ENCODE results near the gene WWOX. TPM values are rescaled to one million over a fixed set of nuclear protein-coding genes. Genes with fewer than 3 reads are reported as not detected.

WWOX gene
- total and polyA plus RNA-seq, 2 donors (not counting 1 experiment from before 2014, with no cell fraction given) = 10.5 to 42.3 TPM

GRCh38 chr16:78130083-78130608 is 30.7 kb downstream of the WWOX start:
- no peak for DNase-seq
- no peak overlapping the region for H3K27ac ChIP-seq (ENCODE audit: low read length in 2 of 2)
- no peaks in the 10 kb centered on the region for H3K4me1 ChIP-seq (ENCODE audit: control insufficient read depth in 2 of 2, insufficient read depth in 2 of 2, low read length in 2 of 2)
- CTCF ChIA-PET = no interaction called here
- no peak overlapping the region for H2AFZ ChIP-seq (ENCODE audit: insufficient read depth, low read depth, low read length, poor library complexity, severe bottlenecking)
- Mint-ChIP-seq H3K4me1 (peaks cover 4% of the 10 kb centered on the region), H3K27me3 (no peaks in the 10 kb centered on the region), H3K4me3 (no peak overlapping the region), H3K27ac (no peak overlapping the region), H3K9me3 (ENCODE audit: insufficient read depth) (peaks cover 5% of the 10 kb centered on the region)
- no peak overlapping the region for H3K9ac ChIP-seq (ENCODE audit: low read length)
- H3K79me2 ChIP-seq (ENCODE audit: control insufficient read depth, insufficient read depth, low read length) = no peaks in the 10 kb centered on the region
- intact Hi-C loops (cut with micrococcal nuclease) = no loop called here
- TF ChIP-seq EZH2 (IDR thresholded peaks at IDR 0.05; ENCODE audit: borderline replicate concordance, insufficient read depth, low read depth, low read length, poor library complexity, severe bottlenecking) (no peak), CTCF (IDR thresholded peaks at IDR 0.05) (no peak)
- WGBS (ENCODE audit: insufficient coverage) = 100% methylated on average over 2 of the region's 4 CpGs
- ATAC-seq (ENCODE audit: low read depth) = no peak
- H3K9me3 ChIP-seq (ENCODE audit: control extremely low read depth in 1 of 3, control insufficient read depth in 2 of 3, insufficient read depth in 1 of 3, low read length in 2 of 3) = no peaks in the 10 kb centered on the region
- no peaks in the 10 kb centered on the region for H3K36me3 ChIP-seq (replicated peaks in 1 of 2; ENCODE audit: control extremely low read depth in 1 of 2, control insufficient read depth in 1 of 2, extremely low read depth in 1 of 2, insufficient read depth in 2 of 2, low read length in 1 of 2)
- no peak overlapping the region for H3K4me2 ChIP-seq (replicated peaks; ENCODE audit: low read depth, low read length, poor library complexity, severe bottlenecking)
- no peaks in the 10 kb centered on the region for H3K27me3 ChIP-seq (replicated peaks in 1 of 4; ENCODE audit: control extremely low read depth in 1 of 4, control insufficient read depth in 3 of 4, insufficient read depth in 4 of 4, low read length in 3 of 4)
- POLR2A ChIA-PET = no interaction called here
- no peak overlapping the region for H3K4me3 ChIP-seq (ENCODE audit: control extremely low read depth in 1 of 5, extremely low read depth in 1 of 5, insufficient read depth in 1 of 5, low read depth in 2 of 5, low read length in 4 of 5)
- H4K20me1 ChIP-seq (ENCODE audit: control insufficient read depth, insufficient read depth, low read length, poor library complexity, severe bottlenecking) = no peaks in the 10 kb centered on the region

- Mint-ChIP-seq H3K27me3 (no peaks in the 10 kb centered on the region), H3K4me3 (no peak overlapping the region), H3K9me3 (ENCODE audit: insufficient read depth) (peaks cover 5% of the 10 kb centered on the region), H3K27ac (no peak overlapping the region), H3K4me1 (peaks cover 5% of the 10 kb centered on the region)
- intact Hi-C loops (cut with micrococcal nuclease) = no loop called here
- DNase-seq (no peak), ATAC-seq (ENCODE audit: low read depth) (no peak)
- Histone ChIP-seq H3K4me2 (replicated peaks; ENCODE audit: low read depth, low read length, poor library complexity, severe bottlenecking) (no peak overlapping the region), H2AFZ (ENCODE audit: insufficient read depth, low read depth, low read length, poor library complexity, severe bottlenecking) (no peak overlapping the region), H3K4me1 (ENCODE audit: control insufficient read depth in 2 of 2, insufficient read depth in 2 of 2, low read length in 2 of 2) (no peaks in the 10 kb centered on the region), H3K36me3 (replicated peaks in 1 of 2; ENCODE audit: control extremely low read depth in 1 of 2, control insufficient read depth in 1 of 2, extremely low read depth in 1 of 2, insufficient read depth in 2 of 2, low read length in 1 of 2) (no peaks in the 10 kb centered on the region), H3K9ac (ENCODE audit: low read length) (no peak overlapping the region), H3K9me3 (ENCODE audit: control extremely low read depth in 1 of 3, control insufficient read depth in 2 of 3, insufficient read depth in 1 of 3, low read length in 2 of 3) (no peaks in the 10 kb centered on the region), H3K4me3 (ENCODE audit: control extremely low read depth in 1 of 5, extremely low read depth in 1 of 5, insufficient read depth in 1 of 5, low read depth in 2 of 5, low read length in 4 of 5) (no peak overlapping the region), H3K27me3 (replicated peaks in 1 of 4; ENCODE audit: control extremely low read depth in 1 of 4, control insufficient read depth in 3 of 4, insufficient read depth in 4 of 4, low read length in 3 of 4) (no peaks in the 10 kb centered on the region), H3K27ac (ENCODE audit: low read length in 2 of 2) (no peak overlapping the region), H4K20me1 (ENCODE audit: control insufficient read depth, insufficient read depth, low read length, poor library complexity, severe bottlenecking) (no peaks in the 10 kb centered on the region), H3K79me2 (ENCODE audit: control insufficient read depth, insufficient read depth, low read length) (no peaks in the 10 kb centered on the region)
- no peak for TF ChIP-seq CTCF (IDR thresholded peaks at IDR 0.05)
- TF ChIP-seq EZH2 (IDR thresholded peaks at IDR 0.05; ENCODE audit: borderline replicate concordance, insufficient read depth, low read depth, low read length, poor library complexity, severe bottlenecking) = no peak
- WGBS (ENCODE audit: insufficient coverage) = 88% methylated on average over 5 of the region's 5 CpGs
- POLR2A ChIA-PET = no interaction called here
- CTCF ChIA-PET = no interaction called here
These were observed 31.5 kb downstream of the WWOX start for GRCh38 chr16:78130950-78131349.
